Measurements from ENCODE around the gene MTHFD2L. TPM values are rescaled to one million over a fixed set of nuclear protein-coding genes. Genes with fewer than 3 reads are reported as not detected.

MTHFD2L gene
- total RNA-seq, 6 experiments from 2014 or later = 5.2 to 9.0 (median 8.1) TPM

Other genes with a start within 250 kb of the MTHFD2L start
- under 1 TPM in 1 of 6 experiments, not detected in 5; 0.33 TPM for gene PF4, start 176.1 kb upstream of the MTHFD2L start, total RNA-seq (2021; fragmentation: NEBNext Ultra II Directional; extraction: Animal tissue kit (Norgen Biotek cat#: 25700))
- not detected for gene PPBP, start 169.9 kb upstream of the MTHFD2L start, total RNA-seq (2021; fragmentation: NEBNext Ultra II Directional; extraction: Animal tissue kit (Norgen Biotek cat#: 25700))
- under 1 TPM in 3 of 6 experiments, not detected in 3; 0.07 to 0.17 (median 0.14) TPM for gene CXCL5, start 159.4 kb upstream of the MTHFD2L start, total RNA-seq (2021; fragmentation: NEBNext Ultra II Directional; extraction: Animal tissue kit (Norgen Biotek cat#: 25700))
- gene CXCL3, start 119.4 kb upstream of the MTHFD2L start, total RNA-seq (2021; fragmentation: NEBNext Ultra II Directional; extraction: Animal tissue kit (Norgen Biotek cat#: 25700)) = 1 to 10 TPM in 4 of 6 experiments, under 1 TPM in 2; 0.40 to 2.3 (median 1.4) TPM
- 1 to 10 TPM; 1.1 to 3.2 (median 1.9) TPM for gene CXCL2, start 58.9 kb upstream of the MTHFD2L start, total RNA-seq (2021; fragmentation: NEBNext Ultra II Directional; extraction: Animal tissue kit (Norgen Biotek cat#: 25700))
- 1 to 10 TPM in 2 of 6 experiments, under 1 TPM in 3, not detected in 1; 0.33 to 3.3 (median 0.71) TPM for gene EPGN, start 150.4 kb downstream of the MTHFD2L start, total RNA-seq (2021; fragmentation: NEBNext Ultra II Directional; extraction: Animal tissue kit (Norgen Biotek cat#: 25700))
- gene EREG, start 207.0 kb downstream of the MTHFD2L start, total RNA-seq (2021; fragmentation: NEBNext Ultra II Directional; extraction: Animal tissue kit (Norgen Biotek cat#: 25700)) = 10 to 100 TPM; 28.8 to 38.0 (median 32.7) TPM